ENCODE measurements around the gene TMEM121.

Gene TMEM121

GRCh38 chr14:105534586-105534985, 8.2 kb downstream of the TMEM121 start:
- no peak overlapping the region for H3K4me3 ChIP-seq (ENCODE audit: low read length)
- H3K79me2 ChIP-seq (ENCODE audit: control insufficient read depth, low read length): no peaks in the 10 kb centered on the region
- H3F3A ChIP-seq (ENCODE audit: control insufficient read depth, insufficient read depth): no peaks in the 10 kb centered on the region
- H3K36me3 ChIP-seq (ENCODE audit: control insufficient read depth, low read length): no peaks in the 10 kb centered on the region
- TF ChIP-seq CTCF (IDR thresholded peaks at IDR 0.05; ENCODE audit: low read depth, low read length, poor library complexity, severe bottlenecking) (no peak), EZH2phosphoT487 (IDR thresholded peaks at IDR 0.05; ENCODE audit: borderline replicate concordance, low read length) (no peak)
- no peak overlapping the region for H3K4me2 ChIP-seq (ENCODE audit: low read length)
- peaks cover 18% of the 10 kb centered on the region for H3K4me1 ChIP-seq (ENCODE audit: control insufficient read depth, low read length)
- no peaks in the 10 kb centered on the region for H4K20me1 ChIP-seq (ENCODE audit: control insufficient read depth, insufficient read depth, low read depth, low read length)
- no peaks in the 10 kb centered on the region for H3K9me3 ChIP-seq (ENCODE audit: control insufficient read depth, insufficient read depth, low read length)
- no peaks in the 10 kb centered on the region for H3K9me2 ChIP-seq (replicated peaks; ENCODE audit: control insufficient read depth, low read length)
- no peak overlapping the region for H3K27ac ChIP-seq (ENCODE audit: low read depth, low read length)
- H3K27me3 ChIP-seq (ENCODE audit: control insufficient read depth, low read length): peaks cover 11% of the 10 kb centered on the region

- no peak overlapping the region for H3K4me2 ChIP-seq (ENCODE audit: low read length)
- H3K9me3 ChIP-seq (ENCODE audit: control insufficient read depth, insufficient read depth, low read length): no peaks in the 10 kb centered on the region
- H3K4me3 ChIP-seq (ENCODE audit: low read length): no peak overlapping the region
- H3K27ac ChIP-seq (ENCODE audit: low read depth, low read length): no peak overlapping the region
- H3F3A ChIP-seq (ENCODE audit: control insufficient read depth, insufficient read depth): no peaks in the 10 kb centered on the region
- H3K27me3 ChIP-seq (ENCODE audit: control insufficient read depth, low read length): peaks cover 6% of the 10 kb centered on the region
- peaks cover 13% of the 10 kb centered on the region for H3K4me1 ChIP-seq (ENCODE audit: control insufficient read depth, low read length)
- no peaks in the 10 kb centered on the region for H3K9me2 ChIP-seq (replicated peaks; ENCODE audit: control insufficient read depth, low read length)
- H4K20me1 ChIP-seq (ENCODE audit: control insufficient read depth, insufficient read depth, low read depth, low read length): no peaks in the 10 kb centered on the region
- H3K36me3 ChIP-seq (ENCODE audit: control insufficient read depth, low read length): no peaks in the 10 kb centered on the region
- H3K79me2 ChIP-seq (ENCODE audit: control insufficient read depth, low read length): no peaks in the 10 kb centered on the region
- TF ChIP-seq CTCF (IDR thresholded peaks at IDR 0.05; ENCODE audit: low read depth, low read length, poor library complexity, severe bottlenecking): no peak
- TF ChIP-seq EZH2phosphoT487 (IDR thresholded peaks at IDR 0.05; ENCODE audit: borderline replicate concordance, low read length): no peak
Observed at GRCh38 chr14:105536051-105536450, 9.7 kb downstream of the TMEM121 start.

- Histone ChIP-seq H3F3A (ENCODE audit: control insufficient read depth, insufficient read depth) (no peaks in the 10 kb centered on the region), H3K4me1 (ENCODE audit: control insufficient read depth, low read length) (peaks cover 13% of the 10 kb centered on the region), H3K9me2 (replicated peaks; ENCODE audit: control insufficient read depth, low read length) (no peaks in the 10 kb centered on the region), H3K79me2 (ENCODE audit: control insufficient read depth, low read length) (no peaks in the 10 kb centered on the region), H3K27me3 (ENCODE audit: control insufficient read depth, low read length) (peaks cover 6% of the 10 kb centered on the region), H3K36me3 (ENCODE audit: control insufficient read depth, low read length) (no peaks in the 10 kb centered on the region), H4K20me1 (ENCODE audit: control insufficient read depth, insufficient read depth, low read depth, low read length) (no peaks in the 10 kb centered on the region), H3K9me3 (ENCODE audit: control insufficient read depth, insufficient read depth, low read length) (no peaks in the 10 kb centered on the region), H3K4me3 (ENCODE audit: low read length) (no peak overlapping the region), H3K27ac (ENCODE audit: low read depth, low read length) (no peak overlapping the region), H3K4me2 (ENCODE audit: low read length) (no peak overlapping the region)
- TF ChIP-seq CTCF (IDR thresholded peaks at IDR 0.05; ENCODE audit: low read depth, low read length, poor library complexity, severe bottlenecking): no peak
- TF ChIP-seq EZH2phosphoT487 (IDR thresholded peaks at IDR 0.05; ENCODE audit: borderline replicate concordance, low read length): no peak
Observed at GRCh38 chr14:105536691-105537579, 10.6 kb downstream of the TMEM121 start.
